Measurements from ENCODE around the gene ENHO. TPM values are rescaled to one million over a fixed set of nuclear protein-coding genes. Genes with fewer than 3 reads are reported as not detected.
A peak's percentile ranks its signal among the peaks of the same experiment; 100 is the strongest.

Gene ENHO
- total and polyA plus RNA-seq, 7 donors, result 0.20 to 1.2 (median 0.37) TPM; not detected in 1

DNA sequence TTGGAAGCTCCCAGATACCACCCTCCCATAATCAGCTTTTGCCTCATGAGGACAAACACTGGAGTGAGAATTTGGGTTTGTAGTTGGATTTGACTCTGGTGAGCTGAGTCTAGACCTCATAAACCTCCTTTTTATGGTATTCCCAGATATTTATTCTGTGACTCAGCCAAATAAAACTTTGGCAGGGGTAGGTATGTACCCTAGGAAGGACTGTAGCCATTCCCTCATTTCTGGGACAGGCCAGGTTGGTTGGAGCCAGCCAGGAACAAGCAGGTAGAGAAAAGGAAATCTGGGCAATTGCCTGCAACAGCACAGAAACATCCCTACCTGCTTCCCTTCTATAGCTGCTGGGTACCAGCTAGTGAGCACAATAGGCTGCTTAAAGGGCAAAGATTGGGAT is 19.4 kb downstream of the ENHO start:
- Histone ChIP-seq H3K27ac (no peak overlapping the region), H3K27me3 (ENCODE audit: insufficient read depth in 3 of 3, low read length in 2 of 3) (no peaks in the 10 kb centered on the region), H3K4me1 (no peaks in the 10 kb centered on the region), H3K4me3 (no peak overlapping the region), H3K9me3 (no peaks in the 10 kb centered on the region), H3K36me3 (ENCODE audit: insufficient read depth in 1 of 2, low read depth in 1 of 2) (no peaks in the 10 kb centered on the region)
- intact Hi-C loops (cut with DNase I), result no loop called here
- DNase-seq, result no peak
- TF ChIP-seq, protein P1, sequence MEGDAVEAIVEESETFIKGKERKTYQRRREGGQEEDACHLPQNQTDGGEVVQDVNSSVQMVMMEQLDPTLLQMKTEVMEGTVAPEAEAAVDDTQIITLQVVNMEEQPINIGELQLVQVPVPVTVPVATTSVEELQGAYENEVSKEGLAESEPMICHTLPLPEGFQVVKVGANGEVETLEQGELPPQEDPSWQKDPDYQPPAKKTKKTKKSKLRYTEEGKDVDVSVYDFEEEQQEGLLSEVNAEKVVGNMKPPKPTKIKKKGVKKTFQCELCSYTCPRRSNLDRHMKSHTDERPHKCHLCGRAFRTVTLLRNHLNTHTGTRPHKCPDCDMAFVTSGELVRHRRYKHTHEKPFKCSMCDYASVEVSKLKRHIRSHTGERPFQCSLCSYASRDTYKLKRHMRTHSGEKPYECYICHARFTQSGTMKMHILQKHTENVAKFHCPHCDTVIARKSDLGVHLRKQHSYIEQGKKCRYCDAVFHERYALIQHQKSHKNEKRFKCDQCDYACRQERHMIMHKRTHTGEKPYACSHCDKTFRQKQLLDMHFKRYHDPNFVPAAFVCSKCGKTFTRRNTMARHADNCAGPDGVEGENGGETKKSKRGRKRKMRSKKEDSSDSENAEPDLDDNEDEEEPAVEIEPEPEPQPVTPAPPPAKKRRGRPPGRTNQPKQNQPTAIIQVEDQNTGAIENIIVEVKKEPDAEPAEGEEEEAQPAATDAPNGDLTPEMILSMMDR (IDR thresholded peaks at IDR 0.05), result no peak
- no peak for ATAC-seq

GRCh38 chr9:34502891-34503290 is 19.9 kb downstream of the ENHO start:
- ATAC-seq, result no peak
- Histone ChIP-seq H3K9me3 (no peaks in the 10 kb centered on the region), H3K4me3 (no peak overlapping the region), H3K27ac (no peak overlapping the region), H3K36me3 (ENCODE audit: insufficient read depth in 1 of 2, low read depth in 1 of 2) (no peaks in the 10 kb centered on the region), H3K4me1 (no peaks in the 10 kb centered on the region), H3K27me3 (ENCODE audit: insufficient read depth in 3 of 3, low read length in 2 of 3) (no peaks in the 10 kb centered on the region)
- TF ChIP-seq, protein P1 (IDR thresholded peaks at IDR 0.05), result no peak
- 78 to 82% (median 82%) methylated on average over 6 of the region's 6 CpGs for WGBS, 3 donors
- intact Hi-C loops (cut with DNase I), result no loop called here
- no peak for DNase-seq

DNA sequence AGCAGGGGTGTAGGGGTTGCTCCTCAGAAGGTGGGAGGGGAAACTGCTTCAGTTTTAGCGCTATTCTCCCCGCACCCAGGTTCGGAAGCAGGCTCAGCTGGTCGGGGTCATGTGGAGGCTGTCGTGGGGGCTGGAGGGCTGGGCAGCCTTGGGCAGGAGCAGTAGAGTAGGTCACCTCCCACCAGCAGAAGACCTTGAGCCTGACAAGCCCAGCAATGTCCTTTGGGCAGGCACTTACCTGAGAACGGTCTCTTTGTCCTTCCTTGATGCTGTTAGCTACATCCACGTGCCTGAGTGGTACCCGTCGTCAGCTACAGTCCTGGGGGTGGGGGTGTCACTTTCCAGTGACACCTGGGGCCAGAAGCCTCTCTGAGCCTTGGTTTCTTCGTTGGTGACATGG is 20.3 kb downstream of the ENHO start:
- Histone ChIP-seq H3K4me1 (no peaks in the 10 kb centered on the region), H3K4me3 (no peak overlapping the region), H3K9me3 (no peaks in the 10 kb centered on the region), H3K27ac (no peak overlapping the region), H3K27me3 (ENCODE audit: insufficient read depth in 3 of 3, low read length in 2 of 3) (no peaks in the 10 kb centered on the region), H3K36me3 (ENCODE audit: insufficient read depth in 1 of 2, low read depth in 1 of 2) (no peaks in the 10 kb centered on the region)
- TF ChIP-seq, protein P1 (IDR thresholded peaks at IDR 0.05), result no peak
- 63 to 66% (median 64%) methylated on average over 10 of the region's 10 CpGs for WGBS, 3 donors
- intact Hi-C loops (cut with DNase I), result no loop called here
- DNase-seq (peak in 1 of 2 donors; percentile 26), ATAC-seq (no peak)

DNA sequence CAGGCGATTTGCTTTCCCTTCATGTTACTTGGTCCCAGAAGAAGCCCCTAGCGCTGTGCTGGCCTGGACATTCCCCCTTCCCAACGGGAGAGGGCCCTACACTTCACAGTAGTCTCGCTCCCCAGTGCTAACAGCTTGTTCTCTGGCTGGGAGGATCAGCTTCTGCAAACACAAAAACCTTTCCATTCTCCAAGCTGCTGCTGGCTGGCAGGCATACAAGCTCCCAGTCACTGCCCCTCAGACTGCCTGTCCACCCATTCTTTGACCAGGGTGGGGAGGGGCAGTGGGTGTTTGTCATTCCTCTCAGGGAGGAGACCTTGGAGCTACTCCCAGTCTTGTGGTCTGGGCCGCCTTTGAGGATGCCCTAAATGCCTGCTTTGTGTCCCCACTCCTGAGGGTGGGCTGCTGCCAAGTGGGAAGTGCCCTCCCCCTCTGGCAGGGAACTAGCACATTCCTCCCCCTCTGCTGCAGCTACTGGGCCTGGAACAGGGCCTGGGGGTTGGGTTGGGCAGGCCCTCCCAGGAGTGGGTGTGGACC is 20.8 kb downstream of the ENHO start:
- no peak overlapping the region for H3K4me3 ChIP-seq
- H3K27ac ChIP-seq, result no peak overlapping the region
- ATAC-seq (peak in 2 of 4 donors; percentile 47 to 55), DNase-seq (peak in 1 of 2 donors; percentile 27)
- H3K9me3 ChIP-seq, result no peaks in the 10 kb centered on the region
- intact Hi-C loops (cut with DNase I), result loop anchor here (2.0 kb wide), 3 partner anchors 65 to 169 kb away; no protein-coding TSS in a partner anchor
- no peaks in the 10 kb centered on the region for H3K36me3 ChIP-seq (ENCODE audit: insufficient read depth in 1 of 2, low read depth in 1 of 2)
- 20 to 40% (median 34%) methylated on average over 5 of the region's 5 CpGs for WGBS, 3 donors
- TF ChIP-seq, protein P1 (IDR thresholded peaks at IDR 0.05), result no peak
- H3K4me1 ChIP-seq, result no peaks in the 10 kb centered on the region
- H3K27me3 ChIP-seq (ENCODE audit: insufficient read depth in 3 of 3, low read length in 2 of 3), result no peaks in the 10 kb centered on the region

- DNase-seq (no peak), ATAC-seq (peak in 1 of 4 donors; percentile 20)
- TF ChIP-seq, protein P1 (IDR thresholded peaks at IDR 0.05), result no peak
- no peaks in the 10 kb centered on the region for H3K27me3 ChIP-seq (ENCODE audit: insufficient read depth in 3 of 3, low read length in 2 of 3)
- intact Hi-C loops (cut with DNase I), result loop anchor here (2.0 kb wide), 3 partner anchors 65 to 169 kb away; no protein-coding TSS in a partner anchor
- H3K36me3 ChIP-seq (ENCODE audit: insufficient read depth in 1 of 2, low read depth in 1 of 2), result no peaks in the 10 kb centered on the region
- H3K9me3 ChIP-seq, result no peaks in the 10 kb centered on the region
- H3K4me1 ChIP-seq, result no peaks in the 10 kb centered on the region
- H3K27ac ChIP-seq, result no peak overlapping the region
- 60 to 66% (median 61%) methylated on average over 2 of the region's 2 CpGs for WGBS, 3 donors
- no peak overlapping the region for H3K4me3 ChIP-seq
Measured at GRCh38 chr9:34501372-34501771, 21.4 kb downstream of the ENHO start.
